ENCODE measurements around the gene TNFRSF1B.

- TF ChIP-seq ZNF501 (tag by site-specific recombination; IDR thresholded peaks at IDR 0.05) (no peak), SETDB1 (IDR thresholded peaks at IDR 0.05; ENCODE audit: insufficient read length, low read length) (no peak), BCL11B (tag by site-specific recombination; IDR thresholded peaks at IDR 0.05; ENCODE audit: low read depth) (no peak)
Measured at GRCh38 chr1:12128120-12128519, 38.7 kb upstream of the TNFRSF1B start.

All from HEK293 (cell line).